GM18499 (cell line): ENCODE measurements around the gene ENKUR.
"Not testable (repeated sequence)": the region's sequence is repeated elsewhere in the genome, so short reads cannot be mapped to it uniquely, and the experiment has no call there.

Source experiments
- ATAC-seq: cut with Tn5 transposase; IDR thresholded peaks from one replicate; pipeline ENCODE4 v1.9.1; 2021; ENCODE audit warnings: moderate number of reproducible peaks; ENCODE audit not compliant: insufficient read depth, unreplicated experiment

The ENKUR gene

DNA sequence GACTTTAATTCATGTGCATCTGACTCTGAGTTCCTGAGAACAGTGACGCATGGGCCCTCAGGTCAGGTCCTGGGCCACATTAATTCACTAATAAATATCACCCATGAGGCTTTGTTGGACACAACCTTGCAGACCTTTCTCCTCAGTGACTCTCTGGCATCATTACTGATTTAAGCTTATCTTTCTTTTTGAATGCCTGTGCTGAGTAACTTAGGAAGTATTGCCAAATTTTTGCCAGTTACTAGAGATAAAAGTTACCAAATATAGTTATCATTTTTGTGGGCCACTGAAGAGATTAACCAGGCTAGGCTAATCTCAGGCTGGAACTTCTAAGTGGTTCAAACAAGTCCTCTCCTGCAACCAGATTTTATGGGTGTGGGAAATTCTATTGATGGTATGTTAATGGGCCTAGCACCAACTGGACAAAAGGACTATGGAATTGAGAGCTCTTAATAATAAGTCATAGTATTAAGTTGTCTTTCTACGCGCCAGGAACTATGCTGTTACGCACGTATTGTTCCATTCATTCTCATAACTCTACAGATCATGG is 34.7 kb downstream of the ENKUR start:
- no peak for ATAC-seq

DNA sequence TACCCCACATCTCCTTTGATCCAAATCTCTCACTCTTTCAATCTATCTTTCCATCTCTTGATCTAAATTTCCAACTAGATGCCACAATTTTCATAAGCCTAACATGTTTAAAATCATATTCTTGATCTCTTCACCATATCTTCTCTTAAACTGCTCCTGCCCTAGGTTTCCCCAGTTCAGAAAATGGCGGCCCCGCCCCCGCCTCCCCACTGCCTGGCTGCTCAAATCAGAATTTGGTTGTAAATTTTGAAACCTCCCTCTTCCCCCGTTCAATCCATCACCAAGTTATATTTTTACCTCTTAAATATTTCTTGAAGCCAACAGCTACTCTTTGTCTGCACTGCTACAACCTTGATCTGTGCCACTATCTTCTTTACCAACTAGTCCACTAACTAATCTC is 36.3 kb downstream of the ENKUR start:
- no peak for ATAC-seq

DNA sequence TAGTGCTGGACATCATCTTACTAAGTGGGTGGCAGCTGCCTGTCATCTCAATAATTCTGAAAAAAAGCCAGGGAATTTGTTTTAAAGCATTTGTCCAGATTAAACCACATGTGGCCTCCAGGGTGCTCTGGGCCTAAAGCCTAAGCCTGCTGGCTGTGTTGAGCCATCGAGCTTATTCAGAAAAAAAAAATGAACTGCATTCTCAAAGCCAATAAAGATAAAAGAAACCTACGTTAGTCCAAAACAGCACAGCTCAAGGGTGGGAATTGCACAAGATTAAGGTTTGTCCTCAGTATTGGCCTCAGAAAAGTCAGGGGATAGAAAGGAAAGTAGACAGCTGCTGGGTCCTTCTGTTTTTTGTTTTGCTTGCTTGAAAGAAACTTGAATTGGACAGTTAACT is 41.0 kb downstream of the ENKUR start:
- ATAC-seq: no peak

DNA sequence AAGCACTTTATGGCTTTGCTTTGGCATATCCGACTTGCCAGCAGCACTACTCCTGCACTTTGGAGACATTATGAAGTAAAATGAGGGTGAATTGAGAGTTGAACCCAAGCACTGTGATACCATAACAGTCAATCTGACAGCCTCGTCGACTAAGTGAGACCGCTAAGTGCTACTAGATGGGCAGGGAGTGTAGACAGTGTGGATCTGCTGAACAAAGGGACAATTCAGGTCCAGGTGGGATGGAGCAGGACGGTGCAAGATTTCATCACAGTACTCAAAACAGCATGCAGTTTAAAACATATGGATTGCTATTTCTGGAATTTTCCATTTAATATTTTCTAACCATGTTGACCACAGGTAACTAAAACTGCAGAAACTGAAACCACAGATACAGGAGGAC is 42.8 kb downstream of the ENKUR start:
- ATAC-seq: no peak

DNA sequence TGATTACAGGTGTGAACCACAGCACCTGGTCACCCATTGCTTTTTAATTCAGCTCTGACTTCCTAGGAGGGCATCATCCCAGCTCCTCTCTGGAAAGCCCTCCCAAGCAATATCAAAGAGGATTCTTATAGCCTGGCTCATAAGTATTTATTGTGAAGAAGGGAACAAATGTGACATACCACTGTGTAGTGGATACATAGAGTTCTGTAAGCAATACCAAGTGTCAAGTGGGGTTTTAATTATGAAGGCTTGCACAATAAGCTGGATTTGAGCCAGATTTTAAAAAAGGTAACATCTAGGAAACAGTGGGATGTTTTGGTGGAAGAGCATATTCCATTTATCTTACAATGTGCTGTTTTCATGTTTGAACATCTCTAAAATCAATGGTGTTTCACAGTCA is 44.6 kb downstream of the ENKUR start:
- ATAC-seq: no peak

DNA sequence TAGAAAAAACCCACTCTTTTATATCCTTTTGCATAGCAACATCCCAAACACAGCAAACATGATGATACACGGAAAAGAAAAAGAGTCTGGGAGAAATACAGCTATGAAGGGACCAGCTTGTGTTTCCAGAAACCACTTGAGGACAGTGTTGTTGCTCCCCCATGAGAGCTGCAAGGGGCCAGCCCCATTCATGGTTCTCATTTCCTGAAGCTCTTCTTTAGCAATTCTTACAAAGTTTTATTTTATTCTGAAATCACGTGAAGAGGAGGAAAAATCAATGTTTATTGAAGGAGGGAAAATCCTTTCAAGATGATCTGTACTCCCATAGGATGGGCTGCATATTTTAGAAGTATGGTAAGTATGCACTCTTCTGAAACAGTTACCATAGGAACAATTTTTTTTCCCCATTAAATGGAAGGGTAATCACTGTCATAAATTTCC is 46.1 kb downstream of the ENKUR start:
- no peak for ATAC-seq

DNA sequence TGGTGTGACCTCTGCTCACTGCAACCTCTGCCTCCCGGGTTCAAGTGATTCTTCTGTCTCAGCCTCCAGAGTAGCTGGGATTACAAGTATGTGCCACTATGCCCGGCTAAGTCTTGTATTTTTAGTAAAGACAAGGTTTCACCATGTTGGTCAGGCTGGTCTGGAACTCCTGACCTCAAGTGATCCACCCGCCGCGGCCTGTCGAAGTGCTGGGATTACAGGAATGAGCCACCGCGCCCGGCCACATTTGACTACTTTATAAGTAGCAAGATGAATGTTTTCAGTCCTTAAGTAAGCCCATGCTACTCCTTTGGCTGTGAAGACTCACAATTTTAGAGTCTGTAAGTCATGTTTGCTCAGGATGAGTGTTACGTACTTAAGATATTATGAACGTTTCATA is 47.0 kb downstream of the ENKUR start:
- not testable (repeated sequence) for ATAC-seq

DNA sequence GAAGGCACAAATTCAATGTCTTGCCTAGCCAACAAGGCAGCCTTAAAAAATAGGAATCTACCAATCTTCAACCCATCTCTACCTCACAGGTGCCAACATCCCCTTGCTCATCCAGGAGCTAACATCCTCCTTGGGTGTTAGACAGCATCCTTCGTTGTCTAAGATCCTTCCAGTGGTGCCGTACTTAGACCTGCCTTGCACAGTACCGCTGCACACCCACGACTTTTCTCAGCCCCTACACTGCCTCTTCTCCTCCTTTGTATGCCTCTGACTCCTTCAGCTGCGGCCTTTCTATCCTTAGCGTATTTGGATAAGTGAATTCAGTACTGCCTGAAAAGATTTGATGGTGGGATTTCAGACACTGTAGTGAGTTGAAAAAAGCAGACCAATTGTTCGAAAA is 47.6 kb downstream of the ENKUR start:
- ATAC-seq: no peak

DNA sequence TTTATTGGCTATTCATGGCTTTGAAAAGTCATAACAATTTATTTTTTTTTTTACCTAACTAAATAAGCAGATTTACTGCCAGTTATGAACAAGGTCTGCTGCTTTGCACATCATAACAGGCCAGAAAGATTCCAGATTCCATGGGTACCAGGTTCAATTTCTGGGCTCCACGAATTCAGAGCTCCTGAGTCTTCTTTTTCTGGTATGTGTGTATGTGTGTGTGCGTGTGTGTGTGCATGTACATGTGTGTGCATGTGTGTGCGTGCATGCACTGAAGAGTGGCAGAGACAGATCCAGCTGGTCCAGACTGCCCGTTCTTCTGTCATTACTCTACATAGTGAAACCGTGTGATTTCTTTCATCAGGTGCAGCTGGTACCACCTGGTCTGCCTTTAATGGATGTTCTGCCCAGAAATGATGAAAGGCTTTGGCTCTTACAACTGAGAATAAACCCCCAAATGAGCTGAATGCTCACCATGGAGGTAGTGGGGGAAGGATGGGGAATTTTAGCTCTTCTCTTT is 48.9 kb downstream of the ENKUR start:
- no peak for ATAC-seq

DNA sequence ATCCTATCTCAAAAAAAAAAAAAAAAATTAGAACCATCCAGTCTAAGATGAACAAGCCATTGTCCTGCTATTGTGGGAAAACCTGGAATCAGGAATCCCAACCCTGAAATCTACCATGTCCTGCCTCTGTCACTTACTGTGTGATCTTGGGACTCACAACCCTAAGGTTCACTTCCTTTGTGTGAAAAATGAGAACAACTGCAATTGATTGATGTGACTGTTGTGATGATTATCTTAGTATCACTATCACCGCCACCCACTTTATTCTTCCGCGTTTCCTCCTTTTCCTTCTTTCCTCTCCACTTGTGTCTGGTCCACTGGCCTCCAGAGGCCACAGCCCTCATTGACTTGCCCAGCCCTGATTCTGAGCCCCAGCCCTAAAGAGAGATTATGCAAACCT is 50.9 kb downstream of the ENKUR start:
- no peak for ATAC-seq

DNA sequence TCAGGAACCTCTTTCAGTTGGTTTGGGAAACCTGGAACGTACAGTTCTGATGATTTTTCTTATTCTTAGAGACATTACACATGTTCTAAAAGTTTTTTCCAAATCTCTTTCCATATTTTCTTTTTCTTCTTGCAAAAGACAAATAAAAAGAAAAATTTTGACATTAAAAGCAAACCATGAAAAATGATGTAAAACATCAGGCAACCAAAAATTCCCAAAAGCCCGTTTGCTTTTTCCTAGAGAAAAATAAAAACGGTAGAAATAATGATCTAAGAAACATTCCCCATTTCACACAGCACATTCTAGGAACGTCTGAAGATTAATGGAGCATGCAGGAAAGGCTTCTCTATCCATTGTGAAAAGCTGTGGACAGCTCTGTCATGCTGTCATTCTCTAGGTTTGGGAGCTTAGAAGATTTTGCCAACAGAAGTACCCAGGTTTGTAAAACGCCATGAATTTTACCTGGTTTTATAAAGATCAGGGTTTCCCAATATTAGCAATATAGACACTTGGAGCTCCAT is 52.4 kb downstream of the ENKUR start:
- no peak for ATAC-seq

DNA sequence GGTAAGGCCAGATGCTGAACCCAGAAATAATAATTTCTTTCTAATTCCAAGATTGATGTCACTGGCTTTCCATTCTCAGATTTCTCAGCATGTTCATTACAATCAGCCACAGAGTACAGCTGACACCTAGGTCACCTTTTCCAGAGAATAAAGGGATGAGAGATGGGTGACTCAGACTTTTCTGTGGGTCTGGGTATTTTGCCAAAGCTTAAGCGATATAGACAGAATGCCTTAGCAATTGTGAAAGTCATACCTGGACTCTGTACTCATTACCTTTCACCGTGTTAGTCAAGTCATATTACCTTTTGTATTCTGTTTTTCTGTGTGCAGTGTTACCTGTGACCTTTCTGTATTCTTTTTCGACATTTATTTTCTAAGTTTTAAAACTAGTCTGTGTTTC is 53.0 kb downstream of the ENKUR start:
- ATAC-seq: no peak

DNA sequence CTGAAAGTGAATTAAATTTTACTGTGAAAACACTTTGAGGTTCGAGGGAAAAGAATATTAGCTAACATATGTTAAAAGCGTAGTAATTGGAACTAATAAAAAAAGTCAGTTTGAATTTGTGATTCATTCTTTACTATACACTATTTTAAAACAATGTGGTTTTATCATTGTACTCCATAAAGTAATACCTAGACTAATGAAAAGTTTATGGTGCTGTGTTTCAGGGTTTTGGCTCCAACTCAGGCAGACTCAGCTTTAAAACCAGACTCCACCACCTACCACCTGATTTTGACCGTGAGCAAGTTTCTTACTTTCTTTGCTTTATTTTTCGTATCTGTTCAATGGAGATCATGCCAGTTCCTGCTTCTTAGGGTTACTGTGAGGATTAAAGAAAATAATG is 54.4 kb downstream of the ENKUR start:
- ATAC-seq: no peak

DNA sequence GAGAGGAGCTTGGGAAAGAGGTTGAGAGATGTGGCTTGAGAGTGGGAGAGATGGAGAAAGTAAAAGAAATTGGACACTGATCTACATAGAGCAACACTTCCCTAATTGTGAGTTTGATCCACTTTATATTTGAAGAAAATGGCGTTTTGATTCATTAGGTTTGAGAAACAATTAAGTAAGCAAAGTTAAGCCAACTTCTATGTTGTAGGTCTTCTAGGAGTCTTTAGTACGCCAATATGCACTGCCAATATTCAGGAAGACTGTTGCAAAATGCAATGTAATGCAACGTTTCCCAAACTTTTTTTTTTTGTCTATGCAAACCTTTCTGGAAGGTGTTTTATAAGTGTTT is 56.6 kb downstream of the ENKUR start:
- no peak for ATAC-seq

DNA sequence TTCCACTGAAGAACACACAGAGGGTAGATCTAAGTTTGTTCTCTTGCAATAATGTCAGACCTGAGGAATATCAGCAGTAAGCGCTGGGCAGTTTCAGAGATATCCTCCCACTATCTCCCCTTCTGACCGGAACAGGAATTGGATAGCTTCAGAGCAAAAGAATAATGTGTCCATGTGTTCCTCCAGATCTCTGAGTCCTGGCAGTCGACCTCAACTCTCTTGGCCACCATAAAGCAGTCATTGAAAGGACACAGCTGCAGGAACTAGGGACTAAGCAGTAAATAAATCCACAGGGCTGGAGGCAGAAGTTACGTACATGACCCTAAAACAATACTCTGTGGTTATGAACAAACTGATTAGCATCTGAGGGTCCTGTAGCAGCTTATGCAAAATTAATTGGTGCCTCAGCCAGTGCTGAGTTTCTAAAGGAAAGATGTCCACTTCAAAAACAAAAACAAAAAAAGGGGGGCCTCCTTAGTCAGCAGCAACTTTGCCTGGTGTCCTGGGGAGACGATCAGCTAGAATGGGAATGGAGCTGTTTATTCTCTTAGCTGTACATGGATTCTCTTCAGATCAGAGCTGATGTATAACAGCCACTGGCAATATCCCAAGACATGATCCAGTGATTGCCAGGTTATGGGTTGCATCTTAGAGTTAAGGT is 57.1 kb downstream of the ENKUR start:
- ATAC-seq: no peak

DNA sequence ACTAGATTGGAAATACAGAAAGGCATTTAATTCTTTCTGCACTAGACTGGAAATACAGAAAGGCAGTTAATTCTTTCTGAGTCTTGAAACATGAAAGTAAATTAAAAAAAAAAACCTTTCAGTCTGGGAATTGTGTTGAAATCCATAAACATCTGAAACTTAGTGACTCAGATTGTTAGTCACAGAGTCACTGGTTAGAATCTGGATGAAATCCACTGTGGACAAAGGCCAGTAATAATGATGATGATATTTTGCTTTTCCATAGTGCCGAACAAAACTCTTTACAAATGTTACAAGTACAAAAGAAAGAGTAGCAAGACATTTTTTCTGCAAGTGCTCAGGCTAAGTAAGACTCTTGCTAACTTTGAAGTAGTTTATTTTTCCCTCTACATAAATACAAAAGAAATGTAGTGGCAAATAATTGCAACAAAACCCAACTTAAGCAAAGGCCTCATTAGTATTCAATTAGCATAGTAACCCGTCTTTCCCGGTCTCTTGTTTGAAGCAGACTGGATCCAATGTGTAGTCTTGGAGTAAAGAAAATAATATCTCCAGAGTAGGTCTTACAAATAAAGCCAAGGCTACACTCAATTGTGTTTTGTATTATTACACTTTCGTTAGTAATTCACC is 57.8 kb downstream of the ENKUR start:
- ATAC-seq: no peak

DNA sequence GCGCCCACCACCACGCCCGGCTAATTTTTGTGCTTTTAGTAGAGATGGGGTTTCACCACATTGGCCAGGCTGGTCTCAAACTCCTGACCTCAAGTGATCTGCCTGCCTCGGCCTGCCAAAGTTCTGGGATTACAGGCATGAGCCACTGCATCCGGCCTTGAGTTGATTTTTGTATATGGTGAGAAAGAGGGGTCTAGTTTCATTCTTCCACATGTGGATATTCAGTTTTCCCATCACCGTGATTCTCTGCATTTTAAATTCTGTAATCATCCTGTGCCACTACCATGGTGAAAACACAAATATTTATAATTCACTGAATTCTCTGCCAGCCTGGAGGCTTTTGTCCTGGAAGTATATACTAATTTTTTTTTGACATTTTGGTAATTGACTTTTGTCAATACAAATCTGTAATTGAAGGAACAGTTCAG is 58.3 kb downstream of the ENKUR start:
- not testable (repeated sequence) for ATAC-seq

DNA sequence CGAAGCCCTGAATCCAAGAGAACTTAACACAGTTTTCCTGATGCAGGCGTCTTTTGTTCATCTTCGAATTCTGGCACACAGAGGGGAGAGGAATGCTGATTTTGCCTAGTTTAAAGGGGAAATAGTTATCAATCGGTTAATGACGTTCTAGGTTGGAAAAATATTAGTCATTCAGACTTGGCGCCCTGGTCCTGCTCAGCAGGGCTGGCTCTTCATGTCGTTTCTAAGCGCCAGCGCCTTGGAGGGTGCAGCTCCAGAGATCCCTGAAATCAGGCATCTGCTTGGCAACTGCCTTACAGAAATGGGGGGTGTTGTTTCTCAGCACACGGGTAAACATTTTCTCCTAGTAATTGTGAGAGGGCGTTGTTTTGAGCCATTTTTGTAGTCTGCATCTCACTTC is 62.3 kb downstream of the ENKUR start:
- no peak for ATAC-seq

DNA sequence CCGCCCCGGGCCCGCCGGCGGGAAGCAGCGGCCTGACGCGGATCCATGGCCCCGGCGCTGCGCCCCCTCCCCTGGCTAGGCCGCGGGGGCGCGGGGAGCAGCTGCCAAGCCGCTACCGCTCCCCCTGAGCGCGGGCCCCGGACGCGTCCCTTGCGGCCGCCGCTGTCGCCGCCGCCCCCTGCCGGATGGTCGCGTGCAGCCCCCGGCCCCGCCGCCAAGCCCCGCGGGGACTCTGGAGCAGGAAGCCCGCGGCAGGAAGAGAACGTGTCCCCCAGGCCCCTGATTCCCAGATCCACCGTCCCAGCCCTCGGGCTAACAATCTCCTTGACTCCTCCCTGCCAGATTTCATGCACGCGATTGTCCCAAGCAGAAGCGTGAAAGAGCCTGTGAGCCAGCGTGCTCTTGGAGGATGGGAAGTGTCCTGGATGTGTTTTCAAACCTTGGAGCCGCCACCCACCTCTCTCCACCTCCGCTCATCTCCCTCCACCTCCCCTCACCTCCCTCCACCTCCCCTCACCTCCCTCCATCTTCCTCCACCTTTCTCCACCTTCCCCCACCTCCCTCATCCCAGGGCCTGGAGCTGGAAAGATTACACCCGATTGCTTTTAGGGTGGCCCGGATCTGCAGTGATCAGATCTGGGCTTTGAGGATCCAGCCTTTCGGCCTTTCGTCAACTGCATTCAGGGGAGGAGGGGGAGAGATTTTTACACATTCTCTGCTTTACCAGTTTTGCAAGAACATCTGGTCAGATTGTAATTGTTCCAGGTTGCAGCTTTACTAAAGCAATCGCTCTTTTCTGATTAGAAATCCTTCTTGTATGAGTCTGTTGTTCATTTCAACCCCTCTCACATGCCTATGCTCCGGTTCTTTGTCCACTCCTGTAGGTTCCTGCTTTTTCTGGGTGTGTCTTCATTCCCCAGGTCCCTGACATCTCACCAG is 63.0 kb downstream of the ENKUR start:
- ATAC-seq: no peak

DNA sequence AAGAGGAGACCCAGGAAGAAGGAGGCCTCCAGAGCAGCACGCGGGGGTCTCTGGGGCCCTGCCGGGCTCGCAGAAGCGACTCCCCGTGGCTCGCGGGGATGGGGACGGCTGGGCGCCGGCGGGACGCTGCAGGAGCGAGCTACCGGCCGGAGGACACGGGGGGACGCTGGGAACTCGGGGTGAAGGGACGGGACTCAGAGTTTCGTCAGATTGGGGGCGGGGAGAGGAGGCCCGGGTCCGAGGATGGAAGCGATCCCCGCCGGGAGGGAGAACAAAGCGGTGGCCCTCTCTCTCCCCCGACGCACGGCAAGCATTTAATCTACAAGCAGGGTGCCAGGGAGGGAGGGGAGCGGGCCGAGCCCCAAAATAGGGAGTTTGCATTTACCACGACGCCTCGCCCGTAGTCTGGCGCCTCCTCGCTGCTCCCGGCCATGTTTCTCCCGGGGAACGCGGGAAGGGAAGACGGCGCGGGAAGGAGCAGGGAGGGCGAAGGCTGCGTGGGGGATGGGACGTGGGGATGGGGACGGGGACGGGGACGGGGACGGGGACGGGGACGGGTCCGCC is 63.7 kb downstream of the ENKUR start, which contains the start of gene PRTFDC1:
TSS of gene PRTFDC1 (minus strand) at position 464 of the 564 bp plus-strand sequence. CDS start at position 433, 31 bp downstream.
- ATAC-seq: no peak
